B cell (primary cell): Measurements from ENCODE around the gene WASL. TPM values are rescaled to one million over a fixed set of nuclear protein-coding genes. Genes with fewer than 3 reads are reported as not detected.

Experiments
- ATAC-seq: fragments of 200-7000 bp; cut with Tn5 transposase; one replicate; pipeline ENCODE4 v1.10.0; 2021; ENCODE audit warnings: low read depth, mild to moderate bottlenecking, moderate number of reproducible peaks, moderate library complexity
- CTCF ChIA-PET: fragments of 350-600 bp; sonication (Branson Sonifier 250); formaldehyde crosslinking; loops from one replicate; lab custom pipeline; 2021; ENCODE audit warnings: antibody characterized with exemption, inconsistent platforms; lab: Charles Lee
- POLR2A ChIA-PET: fragments of 350-600 bp; sonication (Branson Sonifier 250); formaldehyde crosslinking; loops from one replicate; lab custom pipeline; 2021; ENCODE audit warnings: antibody characterized with exemption; lab: Charles Lee
- DNase-seq: peaks from one replicate; pipeline ENCODE4 v3.0.0; 2013
- H2AFZ ChIP-seq: 2 replicates; pipeline ENCODE4 v1.6.1; 2012; ENCODE audit warnings: mild to moderate bottlenecking, low read depth, low read length; ENCODE audit not compliant: insufficient read depth, poor library complexity, severe bottlenecking
- H3K27ac ChIP-seq, 2 donors: 1 replicate in 1 of 2; 2 replicates in 1 of 2; pipeline ENCODE4 v1.5.1; 2012 to 2013; ENCODE audit warnings: low read length in 2 of 2, mild to moderate bottlenecking in 2 of 2, moderate library complexity in 1 of 2
- H3K27me3 ChIP-seq, 4 experiments: fragments of 200-600 bp in 1 of 4; sonication (generic) in 1 of 4; replicated peaks in 1 of 4; 1 replicate in 2 of 4; 2 replicates in 2 of 4; pipeline versions ENCODE4 v1.6.1 to v1.7.0; 2013 to 2016; ENCODE audit warnings: low read length in 3 of 4, mild to moderate bottlenecking in 2 of 4, mixed read lengths in 1 of 4, moderate library complexity in 1 of 4; ENCODE audit not compliant: insufficient read depth in 4 of 4, control insufficient read depth in 3 of 4; ENCODE audit errors: control extremely low read depth in 1 of 4
- H3K36me3 ChIP-seq, 2 experiments: replicated peaks in 1 of 2; 1 replicate in 1 of 2; 2 replicates in 1 of 2; pipeline versions ENCODE4 v1.6.1 to v1.7.1; 2013; ENCODE audit warnings: low read length in 1 of 2; ENCODE audit not compliant: insufficient read depth in 2 of 2, control insufficient read depth in 1 of 2; ENCODE audit errors: control extremely low read depth in 1 of 2, extremely low read depth in 1 of 2
- H3K4me1 ChIP-seq, 2 donors: fragments of 200-600 bp in 1 of 2; sonication (generic) in 1 of 2; 1 replicate in 1 of 2; 2 replicates in 1 of 2; pipeline versions ENCODE4 v1.5.1 to v1.6.1; 2013 to 2017; ENCODE audit warnings: low read length in 2 of 2; ENCODE audit not compliant: control insufficient read depth in 2 of 2, insufficient read depth in 2 of 2
- H3K4me2 ChIP-seq: replicated peaks from 2 replicates; pipeline ENCODE3; 2012; ENCODE audit warnings: mild to moderate bottlenecking, low read depth, low read length; ENCODE audit not compliant: poor library complexity, severe bottlenecking
- H3K4me3 ChIP-seq, 5 experiments: fragments of 200-600 bp in 1 of 5; sonication (generic) in 1 of 5; 1 replicate in 3 of 5; 2 replicates in 2 of 5; pipeline versions ENCODE4 v1.5.1 to v1.7.0; 2011 to 2016; ENCODE audit warnings: low read length in 4 of 5, mild to moderate bottlenecking in 4 of 5, low read depth in 2 of 5, control low read depth in 1 of 5, moderate library complexity in 1 of 5; ENCODE audit not compliant: insufficient read depth in 1 of 5; ENCODE audit errors: control extremely low read depth in 1 of 5, extremely low read depth in 1 of 5
- H3K79me2 ChIP-seq: fragments of 200-600 bp; sonication (generic); one replicate; pipeline ENCODE4 v1.6.0; 2016; ENCODE audit warnings: low read length; ENCODE audit not compliant: control insufficient read depth, insufficient read depth
- H3K9ac ChIP-seq: fragments of 200-600 bp; sonication (generic); 2 replicates; pipeline ENCODE4 v1.6.1; 2017; ENCODE audit warnings: mild to moderate bottlenecking, low read length, moderate library complexity
- H3K9me3 ChIP-seq, 3 donors: one replicate each; pipeline versions ENCODE4 v1.6.1 to v1.7.1; 2013; ENCODE audit warnings: low read length in 2 of 3; ENCODE audit not compliant: control insufficient read depth in 2 of 3, insufficient read depth in 1 of 3; ENCODE audit errors: control extremely low read depth in 1 of 3
- H4K20me1 ChIP-seq: 2 replicates; pipeline ENCODE4 v1.6.0; 2012; ENCODE audit warnings: mild to moderate bottlenecking, low read length; ENCODE audit not compliant: insufficient read depth, control insufficient read depth, poor library complexity, severe bottlenecking
- H3K27ac Mint-ChIP-seq: one replicate; pipeline ENCODE4 v1.8.0; 2021; ENCODE audit warnings: mixed read lengths
- H3K27me3 Mint-ChIP-seq: one replicate; pipeline ENCODE4 v1.8.0; 2021; ENCODE audit warnings: mixed read lengths
- H3K4me1 Mint-ChIP-seq: one replicate; pipeline ENCODE4 v1.8.0; 2021; ENCODE audit warnings: mixed read lengths
- H3K4me3 Mint-ChIP-seq: one replicate; pipeline ENCODE4 v1.8.0; 2021; ENCODE audit warnings: mixed read lengths
- H3K9me3 Mint-ChIP-seq: one replicate; pipeline ENCODE4 v1.8.0; 2022; ENCODE audit warnings: mixed read lengths; ENCODE audit not compliant: insufficient read depth
- EZH2 ChIP-seq: IDR thresholded peaks from 2 replicates; pipeline ENCODE4 v1.6.1; 2012; ENCODE audit warnings: borderline replicate concordance, low read depth, mild to moderate bottlenecking, moderate library complexity, low read length; ENCODE audit not compliant: insufficient read depth, poor library complexity, severe bottlenecking
- WGBS: methylation state at CpG from one replicate; pipeline ENCODE4 v1.1.5; 2013; ENCODE audit warnings: missing lambda C conversion rate; ENCODE audit not compliant: insufficient coverage; 5-methylcytosine and 5-hydroxymethylcytosine counted together
- intact Hi-C: fragments of 100-400 bp; cut with micrococcal nuclease; formaldehyde crosslinking; loops from one replicate; pipeline ENCODE4 v1.10.0; 2022
- polyA plus RNA-seq: library from polyadenylated mRNA; depleted of rRNA; stranded (reverse); fragments of >200 nt; gene quantifications from 2 replicates; pipeline ENCODE4 v1.2.3, GENCODE V29; 2012
- total RNA-seq, 2 donors: library from RNA; stranded (reverse); fragments of 120-200 nt in 1 of 2; gene quantifications; 1 replicate in 1 of 2; 2 replicates in 1 of 2; pipeline versions ENCODE4 v1.2.3 to v1.2.4, GENCODE V29; 2013 to 2022
- TF ChIP-seq, protein P1 (sequence below): fragments of 200-600 bp; IDR thresholded peaks from one replicate; pipeline ENCODE4 v1.8.0; 2022; ENCODE audit warnings: antibody characterized with exemption, mild to moderate bottlenecking

The WASL gene
- total and polyA plus RNA-seq, 2 donors (not counting 1 experiment from before 2014, with no cell fraction given) = 1.8 to 10.4 TPM

DNA sequence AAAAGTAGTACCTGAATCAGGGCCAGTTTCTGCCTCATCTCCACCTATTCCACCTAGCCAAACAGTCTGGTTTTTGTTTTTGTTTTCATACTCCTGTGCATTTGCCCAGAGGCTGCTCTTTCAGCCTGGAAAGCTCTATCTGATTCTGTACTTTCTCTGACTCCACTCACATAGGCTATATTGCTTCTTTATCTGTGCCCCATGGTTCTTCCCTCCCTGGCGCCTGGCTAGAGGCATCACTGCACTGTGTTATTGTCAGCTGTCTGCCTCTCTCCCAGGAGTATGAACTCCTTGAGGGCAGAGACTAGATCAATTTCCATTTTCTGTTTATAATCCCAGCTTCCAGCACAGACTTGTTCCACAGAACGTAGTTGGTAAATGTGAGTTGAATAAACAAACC, 98.2 kb downstream of the WASL start:
- no peaks in the 10 kb centered on the region for H3K4me1 Mint-ChIP-seq
- no peak for TF ChIP-seq EZH2
- TF ChIP-seq, protein P1, sequence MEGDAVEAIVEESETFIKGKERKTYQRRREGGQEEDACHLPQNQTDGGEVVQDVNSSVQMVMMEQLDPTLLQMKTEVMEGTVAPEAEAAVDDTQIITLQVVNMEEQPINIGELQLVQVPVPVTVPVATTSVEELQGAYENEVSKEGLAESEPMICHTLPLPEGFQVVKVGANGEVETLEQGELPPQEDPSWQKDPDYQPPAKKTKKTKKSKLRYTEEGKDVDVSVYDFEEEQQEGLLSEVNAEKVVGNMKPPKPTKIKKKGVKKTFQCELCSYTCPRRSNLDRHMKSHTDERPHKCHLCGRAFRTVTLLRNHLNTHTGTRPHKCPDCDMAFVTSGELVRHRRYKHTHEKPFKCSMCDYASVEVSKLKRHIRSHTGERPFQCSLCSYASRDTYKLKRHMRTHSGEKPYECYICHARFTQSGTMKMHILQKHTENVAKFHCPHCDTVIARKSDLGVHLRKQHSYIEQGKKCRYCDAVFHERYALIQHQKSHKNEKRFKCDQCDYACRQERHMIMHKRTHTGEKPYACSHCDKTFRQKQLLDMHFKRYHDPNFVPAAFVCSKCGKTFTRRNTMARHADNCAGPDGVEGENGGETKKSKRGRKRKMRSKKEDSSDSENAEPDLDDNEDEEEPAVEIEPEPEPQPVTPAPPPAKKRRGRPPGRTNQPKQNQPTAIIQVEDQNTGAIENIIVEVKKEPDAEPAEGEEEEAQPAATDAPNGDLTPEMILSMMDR = no peak
- no peak overlapping the region for H3K27ac Mint-ChIP-seq

DNA sequence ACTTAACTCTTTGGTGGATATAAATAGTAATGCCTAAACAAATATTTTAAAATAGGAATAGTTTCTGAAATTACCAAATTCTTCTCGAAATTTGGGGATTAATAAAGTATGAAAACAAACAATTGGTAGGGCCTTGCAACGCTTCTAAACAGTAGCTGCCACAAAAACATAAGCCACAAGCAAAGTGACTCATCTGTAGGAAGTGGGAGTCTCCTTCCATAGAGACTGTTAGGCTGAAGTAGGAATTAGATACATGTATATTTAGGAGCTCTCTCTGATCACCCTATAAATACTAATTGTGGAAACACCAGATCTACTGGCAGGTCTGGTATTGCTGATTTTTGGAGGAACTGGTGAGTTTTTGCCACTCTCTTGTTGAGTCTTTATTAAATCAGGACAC, 98.8 kb downstream of the WASL start:
- H3K9me3 Mint-ChIP-seq = no peaks in the 10 kb centered on the region
- TF ChIP-seq, protein P1 = no peak
- TF ChIP-seq EZH2 = no peak
- DNase-seq (no peak), ATAC-seq (no peak)
- no peak overlapping the region for H3K27ac ChIP-seq
- no peaks in the 10 kb centered on the region for H3K9me3 ChIP-seq
- H3K79me2 ChIP-seq = no peaks in the 10 kb centered on the region
- no peaks in the 10 kb centered on the region for H4K20me1 ChIP-seq
- no CpG with 5 or more reads among the region's 2 CpGs for WGBS
- intact Hi-C loops = no loop called here
- ChIA-PET CTCF (no interaction called here), POLR2A (no interaction called here)
- no peak overlapping the region for H3K4me3 Mint-ChIP-seq
- H3K36me3 ChIP-seq = no peaks in the 10 kb centered on the region
- no peaks in the 10 kb centered on the region for H3K4me1 ChIP-seq
- no peak overlapping the region for H2AFZ ChIP-seq
- no peaks in the 10 kb centered on the region for H3K4me1 Mint-ChIP-seq
- no peak overlapping the region for H3K9ac ChIP-seq
- no peak overlapping the region for H3K4me2 ChIP-seq
- H3K27me3 ChIP-seq = peaks cover 0 to 2% (median 1%) of the 10 kb centered on the region in 4 experiments
- H3K4me3 ChIP-seq = no peak overlapping the region
- H3K27me3 Mint-ChIP-seq = peaks cover 36% of the 10 kb centered on the region
- no peak overlapping the region for H3K27ac Mint-ChIP-seq

More for the DNA sequence above, 98.2 kb downstream of the WASL start:
- Histone ChIP-seq H3K4me2 (no peak overlapping the region), H3K36me3 (no peaks in the 10 kb centered on the region), H3K27ac (no peak overlapping the region), H3K27me3 (peaks cover 0 to 2% (median 0%) of the 10 kb centered on the region in 4 experiments), H2AFZ (no peak overlapping the region), H3K4me1 (no peaks in the 10 kb centered on the region), H4K20me1 (no peaks in the 10 kb centered on the region), H3K4me3 (no peak overlapping the region), H3K9ac (no peak overlapping the region), H3K79me2 (no peaks in the 10 kb centered on the region), H3K9me3 (no peaks in the 10 kb centered on the region)
- WGBS = no CpG with 5 or more reads among the region's 2 CpGs
- Mint-ChIP-seq H3K27me3 (peaks cover 35% of the 10 kb centered on the region), H3K4me3 (no peak overlapping the region), H3K9me3 (no peaks in the 10 kb centered on the region)
- no peak for DNase-seq
- intact Hi-C loops = no loop called here
- no peak for ATAC-seq
- CTCF ChIA-PET = no interaction called here
- POLR2A ChIA-PET = no interaction called here
